LNCAP (cell line): ENCODE results near the gene PPP3R2.

Experiments used
- TF ChIP-seq, protein P1 (sequence below): fragments of 450-650 bp; IDR thresholded peaks from 2 replicates; pipeline ENCODE4 v1.5.1; 2017; ENCODE audit warnings: mild to moderate bottlenecking

Gene PPP3R2

DNA sequence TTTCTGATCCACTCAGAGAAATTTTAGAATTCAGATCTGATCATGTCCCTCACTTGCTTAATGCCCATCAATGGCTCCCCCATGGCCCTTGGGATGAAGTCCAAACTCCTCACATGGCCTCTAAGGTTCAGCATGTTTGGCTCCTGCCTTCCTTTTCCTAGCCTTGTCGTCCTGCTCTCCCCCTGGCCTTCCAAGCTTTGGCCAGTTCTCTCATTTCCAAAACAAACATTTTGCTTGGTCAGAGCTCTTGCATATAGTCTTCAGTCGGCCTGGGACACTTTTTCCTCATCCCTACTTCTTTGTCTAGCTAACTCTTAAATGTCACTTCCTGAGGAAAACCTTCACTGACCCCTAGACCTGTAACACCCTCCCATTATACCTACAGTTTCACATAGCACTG, 37.1 kb upstream of the PPP3R2 start:
- TF ChIP-seq, protein P1, sequence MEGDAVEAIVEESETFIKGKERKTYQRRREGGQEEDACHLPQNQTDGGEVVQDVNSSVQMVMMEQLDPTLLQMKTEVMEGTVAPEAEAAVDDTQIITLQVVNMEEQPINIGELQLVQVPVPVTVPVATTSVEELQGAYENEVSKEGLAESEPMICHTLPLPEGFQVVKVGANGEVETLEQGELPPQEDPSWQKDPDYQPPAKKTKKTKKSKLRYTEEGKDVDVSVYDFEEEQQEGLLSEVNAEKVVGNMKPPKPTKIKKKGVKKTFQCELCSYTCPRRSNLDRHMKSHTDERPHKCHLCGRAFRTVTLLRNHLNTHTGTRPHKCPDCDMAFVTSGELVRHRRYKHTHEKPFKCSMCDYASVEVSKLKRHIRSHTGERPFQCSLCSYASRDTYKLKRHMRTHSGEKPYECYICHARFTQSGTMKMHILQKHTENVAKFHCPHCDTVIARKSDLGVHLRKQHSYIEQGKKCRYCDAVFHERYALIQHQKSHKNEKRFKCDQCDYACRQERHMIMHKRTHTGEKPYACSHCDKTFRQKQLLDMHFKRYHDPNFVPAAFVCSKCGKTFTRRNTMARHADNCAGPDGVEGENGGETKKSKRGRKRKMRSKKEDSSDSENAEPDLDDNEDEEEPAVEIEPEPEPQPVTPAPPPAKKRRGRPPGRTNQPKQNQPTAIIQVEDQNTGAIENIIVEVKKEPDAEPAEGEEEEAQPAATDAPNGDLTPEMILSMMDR: no peak

DNA sequence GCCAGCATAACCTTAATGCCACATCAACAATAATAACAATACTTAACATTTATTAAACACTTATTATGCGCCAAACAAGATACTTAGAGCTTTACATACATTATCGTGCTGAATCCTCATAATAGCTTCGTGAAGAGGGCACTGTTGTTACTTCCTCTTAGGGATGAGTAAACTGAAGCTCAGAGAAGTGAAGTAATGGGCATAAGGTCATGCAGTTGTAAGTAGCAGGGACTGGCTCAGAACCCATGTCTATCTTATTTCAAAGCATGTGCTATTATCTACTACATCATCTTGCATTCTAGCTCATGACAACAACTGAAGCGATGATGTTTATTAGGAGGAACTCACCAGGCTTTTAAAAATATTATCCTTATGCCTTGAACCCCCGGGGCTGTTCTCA, 34.9 kb upstream of the PPP3R2 start:
- TF ChIP-seq, protein P1: no peak

DNA sequence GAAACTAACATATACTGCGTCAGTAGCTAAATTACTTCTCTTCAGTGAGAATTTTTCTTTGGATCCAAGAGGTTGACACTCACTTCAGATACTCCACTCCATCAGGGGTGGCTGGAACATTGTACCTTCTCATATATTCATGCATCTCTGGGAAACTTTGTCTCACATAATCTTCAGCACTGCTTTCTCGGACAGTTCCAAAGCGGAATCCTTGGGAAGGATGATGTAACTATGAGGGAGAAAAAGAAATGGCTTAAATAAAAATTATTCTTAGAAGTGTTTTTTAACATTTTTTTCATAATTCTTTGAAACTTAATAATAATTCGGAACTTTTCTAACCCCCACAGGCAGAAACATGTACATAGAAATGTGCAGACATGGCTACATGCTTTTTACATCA, 33.4 kb upstream of the PPP3R2 start:
- TF ChIP-seq, protein P1: no peak

DNA sequence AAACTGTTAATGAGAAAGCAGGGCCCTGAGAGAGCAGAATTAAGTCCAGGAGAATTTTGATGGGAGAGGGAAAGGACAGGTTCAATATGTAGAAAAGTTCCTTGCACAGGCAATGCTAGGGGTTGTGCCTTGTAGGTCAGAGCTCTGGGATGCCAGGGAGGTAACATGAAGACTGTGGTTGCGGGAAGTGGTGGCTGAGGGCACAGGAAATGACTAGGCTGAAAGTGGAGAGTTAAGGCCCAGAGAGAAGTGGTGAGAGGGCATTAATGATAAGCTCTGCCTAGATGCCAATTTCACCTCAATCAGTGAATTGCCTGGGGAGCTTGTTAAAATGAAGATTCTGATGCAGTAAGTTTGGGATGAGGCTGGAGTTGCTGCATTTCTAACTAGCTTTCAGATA, 31.5 kb upstream of the PPP3R2 start:
- TF ChIP-seq, protein P1: no peak

DNA sequence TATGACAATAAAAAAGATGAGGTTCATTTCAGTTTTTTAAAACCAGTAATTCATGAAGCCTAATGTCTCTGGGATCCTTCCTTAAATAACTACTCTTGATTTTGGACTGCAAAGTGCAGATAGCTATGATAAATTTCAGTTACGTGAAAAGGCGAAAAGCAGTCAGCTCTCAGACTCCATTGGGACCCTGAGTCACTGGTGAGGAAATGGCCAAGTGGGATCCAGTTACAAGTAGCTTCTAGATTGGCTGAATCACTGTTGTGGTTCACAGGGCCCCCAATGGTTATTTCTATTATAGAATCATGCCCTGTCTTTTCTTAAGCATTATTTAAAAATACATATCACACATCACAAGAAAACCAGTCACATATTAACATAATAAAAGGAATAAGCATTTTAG, 31.1 kb upstream of the PPP3R2 start:
- TF ChIP-seq, protein P1: no peak

DNA sequence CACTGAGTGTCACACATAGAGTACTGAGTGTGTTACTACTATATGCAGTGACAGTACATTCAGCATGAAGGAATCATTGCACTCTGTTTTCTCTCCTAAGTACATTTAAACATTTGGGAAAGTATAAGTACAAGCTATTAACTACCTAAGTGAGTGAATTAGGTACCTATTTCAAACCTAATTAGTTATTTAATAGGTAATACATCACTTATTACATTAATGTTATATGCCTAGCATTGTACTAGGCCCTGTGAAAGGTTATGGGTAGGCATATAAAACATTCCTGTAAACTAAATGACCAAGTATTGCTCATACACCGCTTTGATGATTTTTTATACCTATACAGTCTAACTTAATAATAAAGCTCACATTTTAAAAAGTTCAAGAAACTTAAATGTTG, 25.7 kb upstream of the PPP3R2 start:
- TF ChIP-seq, protein P1: no peak

DNA sequence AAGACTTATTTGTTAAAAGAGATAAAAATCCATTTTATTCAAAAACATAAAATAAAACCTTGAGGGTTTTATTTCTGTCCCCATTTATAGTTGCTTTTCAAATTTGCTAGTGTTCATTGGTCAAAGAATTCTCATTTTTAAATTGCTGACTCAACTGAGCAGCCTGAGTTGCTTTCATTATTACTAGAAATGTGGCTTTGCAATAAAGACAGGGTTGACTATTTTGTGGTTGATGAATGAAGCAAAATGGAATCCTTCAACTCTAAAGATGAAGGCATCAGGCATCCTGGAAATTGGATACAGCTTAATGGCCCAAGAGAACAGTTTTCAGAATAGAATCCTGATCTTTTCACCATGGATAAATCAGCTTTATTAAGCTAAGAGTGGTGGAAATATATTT, 23.9 kb upstream of the PPP3R2 start:
- TF ChIP-seq, protein P1: no peak

DNA sequence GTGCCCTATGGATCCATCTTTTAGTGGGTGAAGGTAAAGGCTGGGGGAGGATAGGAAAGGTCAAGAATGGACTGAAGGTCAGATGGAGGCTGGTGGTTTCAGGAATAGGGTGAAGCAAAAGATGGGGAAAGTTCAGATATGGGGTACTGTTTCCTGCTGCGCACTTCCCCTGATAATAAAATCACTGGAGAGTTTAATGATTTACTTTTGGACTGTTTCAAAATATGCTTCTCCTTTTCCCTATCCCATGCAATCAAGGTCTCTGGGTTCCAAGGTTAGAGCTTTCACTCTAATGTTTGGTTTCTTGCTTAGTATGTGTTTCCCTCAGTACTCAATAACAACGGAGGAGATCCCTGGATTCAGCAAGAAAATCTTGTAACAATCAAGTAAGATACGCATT, 10.8 kb upstream of the PPP3R2 start:
- TF ChIP-seq, protein P1: no peak
